Measurements from ENCODE around the gene SPRR2A.
A peak's percentile ranks its signal among the peaks of the same experiment; 100 is the strongest.
"Not testable (repeated sequence)": the region's sequence is repeated elsewhere in the genome, so short reads cannot be mapped to it uniquely, and the experiment has no call there.

Gene SPRR2A

GRCh38 chr1:153072806-153073726 is 15.8 kb upstream of the SPRR2A start:
- H3K27ac ChIP-seq, result no peak overlapping the region
- TF ChIP-seq CTCF (conservative IDR thresholded peaks at IDR 0.05), result no peak

- H3K27ac ChIP-seq, result no peak within 1 kb of the TSS
- TF ChIP-seq CTCF (conservative IDR thresholded peaks at IDR 0.05), result no peak
Observed at GRCh38 chr1:153071511-153071910, 14.2 kb upstream of the SPRR2A start, which contains the start of gene SPRR2B. Gene SPRR2B (minus strand): TSS chr1:153071611. CDS start chr1:153070839, 772 bp downstream.

- no peak for TF ChIP-seq CTCF (conservative IDR thresholded peaks at IDR 0.05)
Observed at GRCh38 chr1:153070243-153070642, 12.9 kb upstream of the SPRR2A start.

DNA sequence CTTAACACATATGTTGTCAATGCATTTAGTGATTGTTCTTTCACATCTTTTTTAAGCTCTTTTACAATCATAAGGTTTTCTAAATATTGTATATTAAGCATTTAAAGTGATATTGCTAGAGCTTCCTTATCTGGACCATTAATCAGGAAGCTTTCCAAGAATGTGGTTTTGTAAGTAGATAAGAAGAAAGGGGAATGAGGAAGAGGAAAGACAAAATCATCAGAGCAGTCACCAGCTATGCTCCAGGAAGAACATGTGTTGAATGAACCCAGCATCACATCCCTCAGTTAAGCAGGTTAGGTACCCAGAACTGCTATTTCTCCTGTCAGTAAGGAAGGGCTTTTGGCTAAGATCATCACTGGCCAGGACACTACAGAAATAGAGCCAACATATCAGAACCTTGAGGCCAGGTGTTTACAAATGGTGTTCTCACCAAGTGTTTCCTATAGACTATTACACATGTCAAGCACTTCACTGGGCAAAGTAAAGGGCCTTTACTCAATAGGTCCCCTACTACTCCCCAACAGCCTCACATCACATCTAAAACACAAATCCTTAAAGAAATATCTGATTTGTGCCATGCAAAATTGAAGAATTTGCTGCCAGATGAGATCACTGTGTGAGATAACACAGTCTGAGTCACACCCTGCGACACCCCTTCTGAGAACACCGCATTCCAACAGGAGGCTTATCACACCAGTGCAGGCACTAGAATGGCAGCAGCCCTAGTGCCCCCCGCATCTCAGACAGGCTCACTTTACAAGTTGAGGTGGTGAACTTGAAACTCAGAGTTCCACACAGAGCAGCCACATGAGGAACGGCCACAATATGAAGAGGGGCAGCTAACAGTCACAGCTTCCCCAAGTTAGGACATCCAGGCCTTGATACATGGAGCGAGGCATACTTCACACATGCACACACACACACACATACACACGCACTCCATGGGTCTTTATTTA is 1.8 kb upstream of the SPRR2A start:
- TF ChIP-seq CTCF (conservative IDR thresholded peaks at IDR 0.05), result no peak
- H3K27ac ChIP-seq, result no peak overlapping the region

More at GRCh38 chr1:153070243-153070642, 12.9 kb upstream of the SPRR2A start:
- H3K27ac ChIP-seq, result no peak overlapping the region

- no peak overlapping the region for H3K27ac ChIP-seq
- peak; percentile 36 for TF ChIP-seq CTCF (conservative IDR thresholded peaks at IDR 0.05)
Observed at GRCh38 chr1:153058154-153058553, 842 bp upstream of the SPRR2A start.

GRCh38 chr1:153056111-153056510 is 1.2 kb downstream of the SPRR2A start:
- peak; percentile 15; the same call in 1 of the 2 replicates for TF ChIP-seq CTCF (conservative IDR thresholded peaks at IDR 0.05)
- not testable (repeated sequence) for H3K27ac ChIP-seq

GRCh38 chr1:153049211-153049610 is 8.1 kb downstream of the SPRR2A start:
- no peak for TF ChIP-seq CTCF (conservative IDR thresholded peaks at IDR 0.05)
- no peak overlapping the region for H3K27ac ChIP-seq

All from VCaP (cell line).